KMS-11 (cell line): ENCODE results near the gene RCBTB1.
"Not testable (repeated sequence)": the region's sequence is repeated elsewhere in the genome, so short reads cannot be mapped to it uniquely, and the experiment has no call there.

Experiments used
- H2AFZ ChIP-seq: fragments of 200-600 bp; sonication (generic); 2 replicates; pipeline ENCODE4 v1.6.1; 2016; ENCODE audit warnings: antibody characterized with exemption, mixed run types, low read depth
- H3K27ac ChIP-seq: fragments of 200-600 bp; sonication (generic); 2 replicates; pipeline ENCODE4 v1.6.1; 2016; ENCODE audit warnings: mild to moderate bottlenecking, mixed run types
- H3K27me3 ChIP-seq: fragments of 200-600 bp; sonication (generic); 2 replicates; pipeline ENCODE4 v1.6.1; 2017; ENCODE audit warnings: mild to moderate bottlenecking, low read depth, mixed run types, moderate library complexity; ENCODE audit not compliant: insufficient read depth
- H3K36me3 ChIP-seq: fragments of 200-600 bp; sonication (generic); 2 replicates; pipeline ENCODE4 v1.6.1; 2017; ENCODE audit warnings: mild to moderate bottlenecking, mixed run types; ENCODE audit not compliant: insufficient read depth
- H3K4me1 ChIP-seq: fragments of 200-600 bp; sonication (generic); 2 replicates; pipeline ENCODE4 v1.6.1; 2016; ENCODE audit warnings: mild to moderate bottlenecking, low read depth, mixed run types; ENCODE audit not compliant: poor library complexity, severe bottlenecking
- H3K4me2 ChIP-seq: fragments of 200-600 bp; sonication (generic); 2 replicates; pipeline ENCODE4 v1.7.0; 2016; ENCODE audit warnings: mild to moderate bottlenecking, mixed run types
- H3K4me3 ChIP-seq: fragments of 200-600 bp; sonication (generic); IDR thresholded peaks from 2 replicates; pipeline ENCODE4 v1.6.1; 2017; ENCODE audit warnings: low read depth, low read length, mixed read lengths; ENCODE audit not compliant: insufficient read depth
- H3K79me2 ChIP-seq: fragments of 200-600 bp; sonication (generic); 2 replicates; pipeline ENCODE4 v1.6.1; 2016; ENCODE audit warnings: low read depth, mixed run types; ENCODE audit not compliant: insufficient read depth
- H3K9ac ChIP-seq: fragments of 200-600 bp; sonication (generic); 2 replicates; pipeline ENCODE4 v1.6.1; 2016; ENCODE audit warnings: mild to moderate bottlenecking, mixed run types
- H4K20me1 ChIP-seq: fragments of 200-600 bp; sonication (generic); 2 replicates; pipeline ENCODE4 v1.6.1; 2016; ENCODE audit warnings: mild to moderate bottlenecking, mixed run types; ENCODE audit not compliant: insufficient read depth
- CTCF ChIP-seq: fragments of 200-600 bp; sonication (generic); conservative IDR thresholded peaks from 2 replicates; pipeline ENCODE4 v1.6.1; 2017; ENCODE audit warnings: low read depth, mild to moderate bottlenecking, antibody characterized with exemption, low read length, moderate library complexity, mixed read lengths

The RCBTB1 gene

GRCh38 chr13:49571299-49572240, 13.8 kb downstream of the RCBTB1 start:
- TF ChIP-seq CTCF: no peak
- Histone ChIP-seq H3K79me2 (no peaks in the 10 kb centered on the region), H3K4me2 (no peak overlapping the region), H2AFZ (no peak overlapping the region), H3K27me3 (no peaks in the 10 kb centered on the region), H3K4me3 (no peak overlapping the region), H3K4me1 (no peaks in the 10 kb centered on the region), H3K9ac (no peak overlapping the region), H3K27ac (no peak overlapping the region), H4K20me1 (no peaks in the 10 kb centered on the region), H3K36me3 (no peaks in the 10 kb centered on the region)

GRCh38 chr13:49569993-49570689, 15.2 kb downstream of the RCBTB1 start:
- H3K4me1 ChIP-seq: no peaks in the 10 kb centered on the region
- H3K4me3 ChIP-seq: no peak overlapping the region
- no peaks in the 10 kb centered on the region for H4K20me1 ChIP-seq
- H3K4me2 ChIP-seq: no peak overlapping the region
- H3K36me3 ChIP-seq: no peaks in the 10 kb centered on the region
- H3K79me2 ChIP-seq: no peaks in the 10 kb centered on the region
- H2AFZ ChIP-seq: no peak overlapping the region
- H3K27me3 ChIP-seq: no peaks in the 10 kb centered on the region
- H3K9ac ChIP-seq: no peak overlapping the region
- no peak for TF ChIP-seq CTCF
- no peak overlapping the region for H3K27ac ChIP-seq

GRCh38 chr13:49567491-49567890, 17.9 kb downstream of the RCBTB1 start:
- H3K4me1 ChIP-seq: no peaks in the 10 kb centered on the region
- no peak for TF ChIP-seq CTCF
- no peak overlapping the region for H3K4me2 ChIP-seq
- H3K79me2 ChIP-seq: no peaks in the 10 kb centered on the region
- no peaks in the 10 kb centered on the region for H3K27me3 ChIP-seq
- no peak overlapping the region for H3K9ac ChIP-seq
- no peaks in the 10 kb centered on the region for H4K20me1 ChIP-seq
- no peaks in the 10 kb centered on the region for H3K36me3 ChIP-seq
- no peak overlapping the region for H3K4me3 ChIP-seq
- no peak overlapping the region for H3K27ac ChIP-seq
- no peak overlapping the region for H2AFZ ChIP-seq

- Histone ChIP-seq H3K36me3 (no peaks in the 10 kb centered on the region), H3K27me3 (no peaks in the 10 kb centered on the region), H3K4me2 (no peak overlapping the region), H4K20me1 (no peaks in the 10 kb centered on the region), H3K79me2 (no peaks in the 10 kb centered on the region), H3K9ac (no peak overlapping the region), H3K27ac (no peak overlapping the region), H3K4me1 (no peaks in the 10 kb centered on the region), H2AFZ (no peak overlapping the region), H3K4me3 (no peak overlapping the region)
- no peak for TF ChIP-seq CTCF
Measured at GRCh38 chr13:49566461-49566860, 18.9 kb downstream of the RCBTB1 start.

DNA sequence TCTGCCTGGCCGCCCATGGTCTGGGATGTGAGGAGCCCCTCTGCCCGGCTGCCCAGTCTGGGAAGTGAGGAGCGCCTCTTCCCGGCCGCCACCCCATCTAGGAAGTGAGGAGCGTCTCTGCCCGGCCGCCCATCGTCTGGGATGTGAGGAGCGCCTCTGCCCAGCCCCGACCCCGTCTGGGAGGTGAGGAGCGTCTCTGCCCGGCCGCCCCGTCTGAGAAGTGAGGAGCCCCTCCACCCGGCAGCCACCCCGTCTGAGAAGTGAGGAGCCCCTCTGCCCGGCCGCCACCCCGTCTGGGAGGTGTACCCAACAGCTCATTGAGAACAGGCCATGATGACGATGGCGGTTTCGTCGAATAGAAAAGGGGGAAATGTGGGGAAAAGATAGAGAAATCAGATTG, 19.9 kb downstream of the RCBTB1 start:
- not testable (repeated sequence) for H3K36me3 ChIP-seq, H4K20me1 ChIP-seq, H3K27me3 ChIP-seq

More for the DNA sequence above, 19.9 kb downstream of the RCBTB1 start:
- H3K4me1 ChIP-seq, H3K9ac ChIP-seq, H3K4me3 ChIP-seq, H3K27ac ChIP-seq, H2AFZ ChIP-seq, H3K79me2 ChIP-seq, H3K4me2 ChIP-seq: not testable (repeated sequence)
